Thyroid gland (tissue), 4 donors: ENCODE measurements around the gene CAPN1. TPM values are rescaled to one million over a fixed set of nuclear protein-coding genes. Genes with fewer than 3 reads are reported as not detected.
"Not testable (repeated sequence)": the region's sequence is repeated elsewhere in the genome, so short reads cannot be mapped to it uniquely, and the experiment has no call there.

Source experiments
- DNase-seq, 2 donors: peaks; one replicate each; pipeline ENCODE4 v3.0.0-alpha.2; 2019
- H3K27ac ChIP-seq, 3 donors: fragments of 200-600 bp; sonication (generic); 1 replicate in 2 of 3; 2 replicates in 1 of 3; pipeline ENCODE4 v1.5.1; 2016 to 2019; ENCODE audit warnings: mild to moderate bottlenecking in 1 of 3, moderate library complexity in 1 of 3
- H3K27me3 ChIP-seq: fragments of 200-600 bp; sonication (generic); one replicate; pipeline ENCODE4 v1.5.1; 2019
- H3K36me3 ChIP-seq, 2 donors: fragments of 200-600 bp; sonication (generic); one replicate each; pipeline ENCODE4 v1.5.1; 2016 to 2019
- H3K4me1 ChIP-seq, 2 donors: fragments of 200-600 bp; sonication (generic); one replicate each; pipeline ENCODE4 v1.5.1; 2017 to 2019
- H3K4me3 ChIP-seq, 3 donors: fragments of 200-600 bp; sonication (generic); replicated peaks in 1 of 3; 1 replicate in 2 of 3; 2 replicates in 1 of 3; pipeline ENCODE4 v1.5.1; 2016; ENCODE audit warnings: mild to moderate bottlenecking in 1 of 3
- H3K9me3 ChIP-seq: fragments of 200-600 bp; sonication (generic); one replicate; pipeline ENCODE4 v1.5.1; 2017
- CTCF ChIP-seq, 6 experiments: fragments of 200-600 bp in 3 of 6; fragments of 450-650 bp in 3 of 6; sonication (generic) in 3 of 6; IDR thresholded peaks; one replicate each; pipeline ENCODE4 v1.5.1; 2016 to 2019; ENCODE audit warnings: antibody characterized with exemption in 6 of 6, mild to moderate bottlenecking in 2 of 6, inconsistent platforms in 1 of 6, moderate library complexity in 1 of 6
- POLR2A ChIP-seq, 2 donors: fragments of 450-650 bp; IDR thresholded peaks; one replicate each; pipeline ENCODE4 v1.6.1; 2017; ENCODE audit warnings: antibody characterized with exemption in 2 of 2, mild to moderate bottlenecking in 2 of 2, moderate library complexity in 1 of 2
- WGBS, 2 donors: methylation state at CpG; one replicate each; pipeline ENCODE4 v1.1.5; 2017; 5-methylcytosine and 5-hydroxymethylcytosine counted together
- intact Hi-C: fragments of 100-400 bp; cut with DNase I; formaldehyde crosslinking; loops from one replicate; pipeline ENCODE4 v1.15.1; 2023
- total RNA-seq, 4 donors: library from RNA; depleted of rRNA; stranded (reverse); fragments of >200 nt; gene quantifications; one replicate each; pipeline ENCODE4 v1.2.3, GENCODE V29; 2016

CAPN1 gene
- total RNA-seq, 4 donors from 2014 or later: 265 to 519 (median 340) TPM

- Histone ChIP-seq H3K36me3 (no peaks in the 10 kb centered on the region), H3K27ac (no peak overlapping the region), H3K4me3 (no peak overlapping the region), H3K9me3 (no peaks in the 10 kb centered on the region), H3K27me3 (no peaks in the 10 kb centered on the region), H3K4me1 (peaks cover 4 to 6% of the 10 kb centered on the region in 2 donors)
- WGBS, 2 donors: 58 to 60% methylated on average over 7 of the region's 7 CpGs
- intact Hi-C loops: no loop called here
- TF ChIP-seq POLR2A (IDR thresholded peaks at IDR 0.05) (no peak), CTCF (IDR thresholded peaks at IDR 0.05) (no peak)
- DNase-seq: peak; percentile 54 to 72
Observed at GRCh38 chr11:65141896-65142494, 39.7 kb upstream of the CAPN1 start.

GRCh38 chr11:65147352-65148075, 34.2 kb upstream of the CAPN1 start:
- H3K27ac ChIP-seq: no peak overlapping the region
- no peak overlapping the region for H3K4me3 ChIP-seq
- no peaks in the 10 kb centered on the region for H3K27me3 ChIP-seq
- no peaks in the 10 kb centered on the region for H3K9me3 ChIP-seq
- DNase-seq: no peak
- intact Hi-C loops: no loop called here
- TF ChIP-seq POLR2A (IDR thresholded peaks at IDR 0.05) (no peak), CTCF (IDR thresholded peaks at IDR 0.05) (no peak)
- WGBS, 2 donors: 77 to 86% methylated on average over 2 of the region's 2 CpGs
- peaks cover 8 to 12% of the 10 kb centered on the region in 2 donors for H3K4me1 ChIP-seq
- no peaks in the 10 kb centered on the region for H3K36me3 ChIP-seq

GRCh38 chr11:65148657-65149056, 33.1 kb upstream of the CAPN1 start:
- peaks cover 8 to 12% of the 10 kb centered on the region in 2 donors for H3K4me1 ChIP-seq
- intact Hi-C loops: no loop called here
- no peaks in the 10 kb centered on the region for H3K27me3 ChIP-seq
- no peaks in the 10 kb centered on the region for H3K36me3 ChIP-seq
- no peak for TF ChIP-seq CTCF (IDR thresholded peaks at IDR 0.05)
- no peak for TF ChIP-seq POLR2A (IDR thresholded peaks at IDR 0.05)
- H3K4me3 ChIP-seq: no peak overlapping the region
- no peaks in the 10 kb centered on the region for H3K9me3 ChIP-seq
- H3K27ac ChIP-seq: no peak overlapping the region
- DNase-seq: peak in 1 of 2 donors; percentile 29
- WGBS, 2 donors: 78 to 79% methylated on average over 5 of the region's 5 CpGs

GRCh38 chr11:65150131-65150508, 31.6 kb upstream of the CAPN1 start:
- intact Hi-C loops, H3K4me3 ChIP-seq, H3K27me3 ChIP-seq, H3K9me3 ChIP-seq, DNase-seq, H3K36me3 ChIP-seq: not testable (repeated sequence)
- Histone ChIP-seq H3K27ac (peak overlapping the region; percentile 61 to 82 (median 73)), H3K4me1 (peaks cover 8 to 12% of the 10 kb centered on the region in 2 donors)
- 58 to 72% methylated on average over 10 of the region's 10 CpGs for WGBS, 2 donors

GRCh38 chr11:65150509-65151299, 31.0 kb upstream of the CAPN1 start:
- no peaks in the 10 kb centered on the region for H3K9me3 ChIP-seq
- peak overlapping the region; percentile 61 to 82 (median 73) for H3K27ac ChIP-seq
- peak; percentile 97 to 98 for DNase-seq
- TF ChIP-seq POLR2A (IDR thresholded peaks at IDR 0.05): peak in 1 of 2 donors; percentile 40
- TF ChIP-seq CTCF (IDR thresholded peaks at IDR 0.05): peak in 1 of 6 experiments; percentile 8
- H3K36me3 ChIP-seq: no peaks in the 10 kb centered on the region
- intact Hi-C loops: no loop called here
- 12 to 20% methylated on average over 11 to 12 of the region's 12 CpGs for WGBS, 2 donors
- H3K4me3 ChIP-seq: no peak overlapping the region
- no peaks in the 10 kb centered on the region for H3K27me3 ChIP-seq
- H3K4me1 ChIP-seq: peaks cover 8 to 12% of the 10 kb centered on the region in 2 donors
